ENCODE measurements around the gene ZNF638.

GRCh38 chr2:71360434-71360975 is 28.9 kb downstream of the ZNF638 start:
- TF ChIP-seq CTCF (conservative IDR thresholded peaks at IDR 0.05) = no peak
- no peak for TF ChIP-seq ZFX (IDR thresholded peaks at IDR 0.05)

All from C4-2B (cell line).